A673 (cell line): ENCODE data around the gene PPP1R11. TPM values are rescaled to one million over a fixed set of nuclear protein-coding genes. Genes with fewer than 3 reads are reported as not detected.

Source experiments
- BruUV-seq: library from RNA; stranded (reverse); fragments of 400-500 nt; replicated peaks from 2 replicates; lab custom pipeline; 2021; lab: Mats Ljungman, UMichigan
- CTCF ChIA-PET: fragments of 300-600 bp; sonication (Branson Sonifier 250); formaldehyde crosslinking; loops from one replicate; lab custom pipeline; 2022; ENCODE audit warnings: antibody characterized with exemption; lab: Charles Lee
- POLR2A ChIA-PET: fragments of 300-600 bp; sonication (Branson Sonifier 250); formaldehyde crosslinking; loops from one replicate; lab custom pipeline; 2022; ENCODE audit warnings: antibody characterized with exemption; ENCODE audit not compliant: low non-redundant PET; lab: Charles Lee
- DNase-seq: peaks from one replicate; pipeline ENCODE4 v3.0.0-alpha.2; 2015; ENCODE audit warnings: low spot score
- H3K27ac ChIP-seq: fragments of 200-600 bp; sonication (generic); 2 replicates; pipeline ENCODE4 v1.5.1; 2016; ENCODE audit warnings: mixed run types, low read depth, mild to moderate bottlenecking, mixed read lengths, antibody characterized with exemption, low read length; ENCODE audit not compliant: poor library complexity, severe bottlenecking
- H3K27me3 ChIP-seq: fragments of 200-600 bp; sonication (generic); replicated peaks from 2 replicates; pipeline ENCODE4 v1.6.1; 2017; ENCODE audit warnings: mixed run types, low read depth, mild to moderate bottlenecking, mixed read lengths, antibody characterized with exemption, low read length; ENCODE audit not compliant: insufficient read depth, poor library complexity
- H3K36me3 ChIP-seq: fragments of 200-600 bp; sonication (generic); 2 replicates; pipeline ENCODE4 v1.6.1; 2016; ENCODE audit warnings: mixed run types, mild to moderate bottlenecking, mixed read lengths, antibody characterized with exemption, low read length; ENCODE audit not compliant: insufficient read depth, poor library complexity, severe bottlenecking
- H3K4me1 ChIP-seq: fragments of 200-600 bp; sonication (generic); 2 replicates; pipeline ENCODE4 v1.6.1; 2017; ENCODE audit warnings: mixed run types, mild to moderate bottlenecking, mixed read lengths, antibody characterized with exemption, low read length; ENCODE audit not compliant: insufficient read depth, poor library complexity, severe bottlenecking
- H3K4me3 ChIP-seq: fragments of 200-600 bp; sonication (generic); 2 replicates; pipeline ENCODE4 v1.5.1; 2016; ENCODE audit warnings: low read depth, mixed run types, mild to moderate bottlenecking, mixed read lengths, low read length; ENCODE audit not compliant: poor library complexity, severe bottlenecking
- H3K9me3 ChIP-seq: fragments of 200-600 bp; sonication (generic); 2 replicates; pipeline ENCODE4 v1.6.1; 2016; ENCODE audit warnings: mixed run types, low read depth, mild to moderate bottlenecking, mixed read lengths, antibody characterized with exemption, low read length; ENCODE audit not compliant: poor library complexity, severe bottlenecking
- EZH2 ChIP-seq: fragments of 200-600 bp; sonication (generic); IDR thresholded peaks from 2 replicates; pipeline ENCODE4 v1.6.1; 2017; ENCODE audit warnings: borderline replicate concordance, low read depth, mild to moderate bottlenecking, mixed read lengths, antibody characterized with exemption, low read length; ENCODE audit not compliant: poor library complexity, severe bottlenecking
- intact Hi-C: fragments of 100-400 bp; cut with micrococcal nuclease; formaldehyde crosslinking; loops from one replicate; pipeline ENCODE4 v1.10.0; 2022; ENCODE audit not compliant: unreplicated experiment
- total RNA-seq: library from RNA; stranded (reverse); gene quantifications from 2 replicates; pipeline ENCODE4 v1.2.3, GENCODE V29; 2021
- TF ChIP-seq, protein P1 (sequence below): fragments of 300-800, 200-600 bp; sonication (generic); conservative IDR thresholded peaks from 2 replicates; pipeline ENCODE4 v1.5.1; 2017; ENCODE audit warnings: low read depth, mild to moderate bottlenecking, antibody characterized with exemption, low read length, moderate library complexity, mixed read lengths

PPP1R11 gene
- total RNA-seq, 1 experiment from 2014 or later: 46.2 TPM

DNA sequence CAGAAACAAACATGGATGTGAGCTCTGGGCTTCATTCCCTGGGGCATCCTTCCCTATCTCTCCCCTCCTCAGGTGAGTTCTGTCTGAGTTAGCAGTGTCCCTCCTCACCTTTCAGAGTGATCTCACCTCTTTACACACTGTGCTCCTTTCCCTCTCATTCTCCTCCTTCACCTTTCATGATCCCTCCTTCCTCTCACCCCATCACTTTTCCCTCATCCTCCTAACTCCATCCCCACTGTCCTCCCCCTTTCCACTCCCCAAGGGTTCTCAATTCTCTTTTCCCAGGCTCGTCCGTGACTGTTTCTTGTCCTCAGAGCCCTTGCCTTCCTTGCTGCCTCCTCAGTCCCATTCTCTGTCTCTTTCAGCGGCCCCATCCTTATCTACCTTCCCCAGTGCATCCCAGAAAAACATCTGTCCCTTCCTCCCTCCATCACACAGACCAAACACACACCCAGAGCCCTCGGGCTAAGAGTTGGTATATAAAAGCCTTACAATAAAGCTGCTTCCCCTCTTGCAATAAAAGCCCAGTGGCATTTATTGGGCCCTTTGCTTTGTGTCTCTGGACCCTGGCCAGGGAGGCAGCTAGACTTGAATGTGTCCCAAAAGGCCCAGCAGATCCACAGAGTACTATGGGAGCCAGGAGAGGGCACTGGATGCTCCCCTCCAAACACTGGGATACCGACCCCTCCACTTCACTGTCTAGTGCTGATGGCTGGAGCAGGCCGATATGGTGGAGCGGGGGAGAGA lies 6.7 kb downstream of the PPP1R11 start:
- DNase-seq: no peak
- TF ChIP-seq, protein P1, sequence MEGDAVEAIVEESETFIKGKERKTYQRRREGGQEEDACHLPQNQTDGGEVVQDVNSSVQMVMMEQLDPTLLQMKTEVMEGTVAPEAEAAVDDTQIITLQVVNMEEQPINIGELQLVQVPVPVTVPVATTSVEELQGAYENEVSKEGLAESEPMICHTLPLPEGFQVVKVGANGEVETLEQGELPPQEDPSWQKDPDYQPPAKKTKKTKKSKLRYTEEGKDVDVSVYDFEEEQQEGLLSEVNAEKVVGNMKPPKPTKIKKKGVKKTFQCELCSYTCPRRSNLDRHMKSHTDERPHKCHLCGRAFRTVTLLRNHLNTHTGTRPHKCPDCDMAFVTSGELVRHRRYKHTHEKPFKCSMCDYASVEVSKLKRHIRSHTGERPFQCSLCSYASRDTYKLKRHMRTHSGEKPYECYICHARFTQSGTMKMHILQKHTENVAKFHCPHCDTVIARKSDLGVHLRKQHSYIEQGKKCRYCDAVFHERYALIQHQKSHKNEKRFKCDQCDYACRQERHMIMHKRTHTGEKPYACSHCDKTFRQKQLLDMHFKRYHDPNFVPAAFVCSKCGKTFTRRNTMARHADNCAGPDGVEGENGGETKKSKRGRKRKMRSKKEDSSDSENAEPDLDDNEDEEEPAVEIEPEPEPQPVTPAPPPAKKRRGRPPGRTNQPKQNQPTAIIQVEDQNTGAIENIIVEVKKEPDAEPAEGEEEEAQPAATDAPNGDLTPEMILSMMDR: no peak
- no peak for TF ChIP-seq EZH2
- no peak overlapping the region for H3K4me3 ChIP-seq
- ChIA-PET POLR2A (no interaction called here), CTCF (no interaction called here)
- no peaks in the 10 kb centered on the region for H3K9me3 ChIP-seq
- H3K36me3 ChIP-seq: peaks cover 3% of the 10 kb centered on the region
- H3K4me1 ChIP-seq: peaks cover 10% of the 10 kb centered on the region
- no TSS peak for BruUV-seq
- no peak overlapping the region for H3K27ac ChIP-seq
- intact Hi-C loops: no loop called here
- H3K27me3 ChIP-seq: peaks cover 79% of the 10 kb centered on the region

- H3K4me1 ChIP-seq: peaks cover 10% of the 10 kb centered on the region
- no TSS peak for BruUV-seq
- CTCF ChIA-PET: no interaction called here
- peak overlapping the region; percentile 27 for H3K4me3 ChIP-seq
- H3K9me3 ChIP-seq: no peaks in the 10 kb centered on the region
- intact Hi-C loops: no loop called here
- TF ChIP-seq, protein P1: no peak
- no peak for TF ChIP-seq EZH2
- peaks cover 1% of the 10 kb centered on the region for H3K36me3 ChIP-seq
- DNase-seq: no peak
- POLR2A ChIA-PET: no interaction called here
- H3K27me3 ChIP-seq: peaks cover 87% of the 10 kb centered on the region
- no peak overlapping the region for H3K27ac ChIP-seq
Measured at GRCh38 chr6:30074331-30075093, 7.5 kb downstream of the PPP1R11 start.

GRCh38 chr6:30075094-30075789 lies 8.2 kb downstream of the PPP1R11 start, which contains the start of gene RNF39:
TSS of gene RNF39 (minus strand) at chr6:30075769. CDS start at chr6:30075585, 184 bp downstream.
- TF ChIP-seq EZH2: peak; percentile 99
- TF ChIP-seq, protein P1: no peak
- no peaks in the 10 kb centered on the region for H3K36me3 ChIP-seq
- BruUV-seq: no TSS peak
- intact Hi-C loops: no loop called here
- H3K4me1 ChIP-seq: peaks cover 10% of the 10 kb centered on the region
- no peak for DNase-seq
- ChIA-PET CTCF (no interaction called here), POLR2A (no interaction called here)
- no peak within 1 kb of the TSS for H3K27ac ChIP-seq
- H3K27me3 ChIP-seq: peaks cover 94% of the 10 kb centered on the region
- peak within 1 kb of the TSS; percentile 27 for H3K4me3 ChIP-seq
- H3K9me3 ChIP-seq: no peaks in the 10 kb centered on the region
